ENCODE results near the gene KIF3C. TPM values are rescaled to one million over a fixed set of nuclear protein-coding genes. Genes with fewer than 3 reads are reported as not detected.

KIF3C gene
- total and polyA plus RNA-seq, 2 of the 8 experiments (the other 6 are each of a cell fraction or from before 2014, with no cell fraction given), result 13.4 to 58.1 TPM

- Histone ChIP-seq H4K8ac (ENCODE audit: extremely low read depth, insufficient read depth, low read length) (no peak overlapping the region), H4K91ac (replicated peaks; ENCODE audit: insufficient read length, low read length) (no peak overlapping the region), H2BK12ac (ENCODE audit: low read depth, low read length) (no peak overlapping the region), H3K18ac (ENCODE audit: extremely low read depth, low read length) (no peak overlapping the region), H3K4me1 (replicated peaks in 1 of 4; ENCODE audit: control insufficient read depth in 3 of 4, insufficient read depth in 4 of 4, low read length in 3 of 4) (peaks cover 0 to 2% (median under 1%) of the 10 kb centered on the region in 4 experiments; a peak in 2 of 7 replicates), H3K9me3 (ENCODE audit: insufficient read depth in 2 of 2, low read depth in 1 of 2, low read length in 1 of 2) (no peaks in the 10 kb centered on the region), H3K36me3 (ENCODE audit: control insufficient read depth in 2 of 4, insufficient read depth in 4 of 4, low read length in 3 of 4) (no peaks in the 10 kb centered on the region), H2BK20ac (ENCODE audit: low read length) (no peak overlapping the region), H2AK5ac (ENCODE audit: low read depth, low read length) (no peak overlapping the region), H3K4me2 (ENCODE audit: insufficient read depth in 1 of 2, low read depth in 2 of 2, low read length in 2 of 2) (no peak overlapping the region), H3K79me1 (ENCODE audit: low read depth, low read length) (no peaks in the 10 kb centered on the region), H4K20me1 (replicated peaks in 1 of 2; ENCODE audit: control insufficient read depth in 1 of 2, insufficient read depth in 2 of 2, low read length in 2 of 2) (no peaks in the 10 kb centered on the region), H2BK15ac (ENCODE audit: low read length) (no peak overlapping the region), H3K4ac (replicated peaks; ENCODE audit: insufficient read length, low read depth, low read length) (no peak overlapping the region), H3K23me2 (ENCODE audit: low read depth, low read length) (no peaks in the 10 kb centered on the region; the same call in 1 of the 2 replicates), H3K27me3 (replicated peaks in 1 of 4; ENCODE audit: control insufficient read depth in 3 of 4, extremely low read depth in 1 of 4, insufficient read depth in 3 of 4, low read length in 3 of 4) (no peaks in the 10 kb centered on the region), H4K5ac (ENCODE audit: insufficient read length, low read depth, low read length) (no peak overlapping the region), H3K56ac (replicated peaks; ENCODE audit: insufficient read length, low read depth, low read length) (no peak overlapping the region), H3K23ac (ENCODE audit: insufficient read length) (no peak overlapping the region), H3K4me3 (ENCODE audit: extremely low read depth in 1 of 4, insufficient read depth in 2 of 4, low read depth in 3 of 4, low read length in 4 of 4) (no peak overlapping the region), H3K9ac (replicated peaks in 1 of 4; ENCODE audit: extremely low read depth in 1 of 4, low read depth in 3 of 4, low read length in 3 of 4) (no peak overlapping the region), H2AFZ (ENCODE audit: low read length) (no peak overlapping the region), H2BK120ac (replicated peaks; ENCODE audit: low read depth, low read length) (no peak overlapping the region), H3K14ac (ENCODE audit: insufficient read length) (no peak overlapping the region), H3K79me2 (ENCODE audit: control insufficient read depth in 1 of 2, insufficient read depth in 2 of 2, low read length in 2 of 2) (no peaks in the 10 kb centered on the region), H2BK5ac (ENCODE audit: low read depth, low read length) (no peak overlapping the region), H3K27ac (ENCODE audit: low read depth, low read length) (no peak overlapping the region)
- DNase-seq (ENCODE audit: low read depth in 1 of 2, low spot score in 2 of 2), result no peak
- ChIA-PET CTCF (ENCODE audit: partially characterized antibody) (interaction anchor here (2.0 kb wide), 1 partner anchor 46 kb away, joined by 5 read pairs; no protein-coding TSS in a partner anchor), POLR2A (ENCODE audit: partially characterized antibody) (no interaction called here)
- 95% methylated on average over 4 of the region's 4 CpGs; no CpG with 5 or more reads in 1 of the 2 experiments for WGBS, 2 experiments (ENCODE audit: extremely low coverage in 1 of 2, insufficient coverage in 1 of 2, insufficient read length in 1 of 2, insufficient replicate concordance in 2 of 2, low coverage in 1 of 2, low lambda C conversion rate in 2 of 2, missing lambda C conversion rate in 1 of 2)
- no peak for FAIRE-seq
- TF ChIP-seq RBBP5 (IDR thresholded peaks at IDR 0.05; ENCODE audit: borderline replicate concordance, low read depth, low read length) (no peak), EZH2 (IDR thresholded peaks at IDR 0.05; ENCODE audit: low read depth, low read length, severe bottlenecking) (no peak), KDM4A (IDR thresholded peaks at IDR 0.05; ENCODE audit: low read depth, low read length, severe bottlenecking) (no peak), EGR1 (IDR thresholded peaks at IDR 0.05; ENCODE audit: borderline replicate concordance, low read depth, low read length) (no peak), POLR2AphosphoS5 (IDR thresholded peaks at IDR 0.05; ENCODE audit: low read depth, low read length) (no peak), TCF12 (IDR thresholded peaks at IDR 0.05; ENCODE audit: low read depth, low read length) (no peak), MAX (IDR thresholded peaks at IDR 0.05) (no peak)
- TF ChIP-seq, protein P1, sequence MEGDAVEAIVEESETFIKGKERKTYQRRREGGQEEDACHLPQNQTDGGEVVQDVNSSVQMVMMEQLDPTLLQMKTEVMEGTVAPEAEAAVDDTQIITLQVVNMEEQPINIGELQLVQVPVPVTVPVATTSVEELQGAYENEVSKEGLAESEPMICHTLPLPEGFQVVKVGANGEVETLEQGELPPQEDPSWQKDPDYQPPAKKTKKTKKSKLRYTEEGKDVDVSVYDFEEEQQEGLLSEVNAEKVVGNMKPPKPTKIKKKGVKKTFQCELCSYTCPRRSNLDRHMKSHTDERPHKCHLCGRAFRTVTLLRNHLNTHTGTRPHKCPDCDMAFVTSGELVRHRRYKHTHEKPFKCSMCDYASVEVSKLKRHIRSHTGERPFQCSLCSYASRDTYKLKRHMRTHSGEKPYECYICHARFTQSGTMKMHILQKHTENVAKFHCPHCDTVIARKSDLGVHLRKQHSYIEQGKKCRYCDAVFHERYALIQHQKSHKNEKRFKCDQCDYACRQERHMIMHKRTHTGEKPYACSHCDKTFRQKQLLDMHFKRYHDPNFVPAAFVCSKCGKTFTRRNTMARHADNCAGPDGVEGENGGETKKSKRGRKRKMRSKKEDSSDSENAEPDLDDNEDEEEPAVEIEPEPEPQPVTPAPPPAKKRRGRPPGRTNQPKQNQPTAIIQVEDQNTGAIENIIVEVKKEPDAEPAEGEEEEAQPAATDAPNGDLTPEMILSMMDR (IDR thresholded peaks at IDR 0.05; ENCODE audit: control extremely low read depth in 1 of 3, insufficient read depth in 1 of 3, low read depth in 1 of 3, low read length in 3 of 3), result no peak
Measured at GRCh38 chr2:25897506-25897905, 84.8 kb downstream of the KIF3C start.

Measured in H1 (cell line).